Measurements from ENCODE around the gene FAM3A.

The FAM3A gene

GRCh38 chrX:154457491-154458115, 58.4 kb downstream of the FAM3A start:
- no peak for DNase-seq
